HG03439 (cell line): ENCODE results near the gene ACTN4.

Source experiments
- ATAC-seq: cut with Tn5 transposase; IDR thresholded peaks from one replicate; pipeline ENCODE4 v1.9.1; 2021; ENCODE audit warnings: mild to moderate bottlenecking, moderate library complexity; ENCODE audit not compliant: unreplicated experiment

The ACTN4 gene

GRCh38 chr19:38676878-38677646 lies 29.6 kb downstream of the ACTN4 start:
- ATAC-seq = no peak

GRCh38 chr19:38678217-38678890 lies 30.9 kb downstream of the ACTN4 start:
- ATAC-seq = no peak

- no peak for ATAC-seq
Observed at GRCh38 chr19:38678891-38679494, 31.5 kb downstream of the ACTN4 start.

GRCh38 chr19:38679839-38680238 lies 32.4 kb downstream of the ACTN4 start:
- ATAC-seq = no peak

- no peak for ATAC-seq
Observed at GRCh38 chr19:38682195-38682867, 34.9 kb downstream of the ACTN4 start.

GRCh38 chr19:38682872-38683392 lies 35.5 kb downstream of the ACTN4 start:
- no peak for ATAC-seq

GRCh38 chr19:38683393-38684077 lies 36.1 kb downstream of the ACTN4 start:
- ATAC-seq = no peak

- ATAC-seq = no peak
Observed at GRCh38 chr19:38684078-38684861, 36.8 kb downstream of the ACTN4 start.

- ATAC-seq = no peak
Observed at GRCh38 chr19:38684862-38685665, 37.6 kb downstream of the ACTN4 start.

GRCh38 chr19:38685666-38686529 lies 38.4 kb downstream of the ACTN4 start:
- no peak for ATAC-seq

- ATAC-seq = no peak
Observed at GRCh38 chr19:38686530-38686888, 39.1 kb downstream of the ACTN4 start.

GRCh38 chr19:38687837-38688378 lies 40.5 kb downstream of the ACTN4 start:
- ATAC-seq = no peak

- ATAC-seq = no peak
Observed at GRCh38 chr19:38690146-38690545, 42.7 kb downstream of the ACTN4 start.

GRCh38 chr19:38690832-38691231 lies 43.4 kb downstream of the ACTN4 start:
- ATAC-seq = no peak

- no peak for ATAC-seq
Observed at GRCh38 chr19:38691938-38692457, 44.5 kb downstream of the ACTN4 start.

GRCh38 chr19:38692458-38693379 lies 45.3 kb downstream of the ACTN4 start:
- no peak for ATAC-seq
